ENCODE results near the gene ZNF276.
A peak's percentile ranks its signal among the peaks of the same experiment; 100 is the strongest.

DNA sequence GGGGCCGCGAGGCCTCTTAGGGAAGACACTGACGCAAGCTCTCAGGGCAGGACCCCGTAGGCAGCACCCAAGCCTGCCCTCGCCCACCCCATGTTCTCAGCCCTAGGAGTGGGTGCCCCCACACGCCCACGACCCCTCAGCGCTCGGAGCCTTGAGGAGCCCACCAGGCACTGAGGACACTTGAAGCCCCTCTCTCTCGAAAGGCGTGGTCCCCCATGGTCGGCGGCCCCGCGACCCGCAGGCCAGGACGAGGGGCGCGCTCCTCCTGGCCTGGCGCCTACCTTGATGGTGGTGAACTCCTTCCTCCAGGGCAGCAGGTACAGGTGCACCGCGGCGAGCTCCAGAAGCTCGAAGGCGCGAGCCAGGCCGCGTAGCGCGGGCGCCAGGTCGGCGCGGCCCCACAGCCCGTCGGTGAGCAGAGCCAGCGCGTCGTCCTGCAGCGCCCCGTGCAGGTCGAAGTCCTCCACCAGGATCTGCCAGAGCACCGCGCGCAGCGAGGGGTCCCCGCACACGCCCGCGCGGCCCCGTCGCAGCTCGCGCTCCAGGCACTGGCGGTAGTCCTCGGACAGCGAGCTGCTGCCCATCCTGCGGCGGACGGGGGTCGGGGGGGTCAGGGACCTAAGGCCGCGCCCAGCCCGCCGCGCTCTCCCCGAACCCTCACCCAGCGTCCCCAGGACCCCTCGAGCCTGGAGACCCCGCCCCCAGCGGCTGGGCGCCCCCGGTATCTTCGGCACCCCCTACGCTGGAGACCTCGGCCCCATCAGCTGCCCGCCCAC, 20.5 kb upstream of the ZNF276 start:
- TF ChIP-seq, protein P1, sequence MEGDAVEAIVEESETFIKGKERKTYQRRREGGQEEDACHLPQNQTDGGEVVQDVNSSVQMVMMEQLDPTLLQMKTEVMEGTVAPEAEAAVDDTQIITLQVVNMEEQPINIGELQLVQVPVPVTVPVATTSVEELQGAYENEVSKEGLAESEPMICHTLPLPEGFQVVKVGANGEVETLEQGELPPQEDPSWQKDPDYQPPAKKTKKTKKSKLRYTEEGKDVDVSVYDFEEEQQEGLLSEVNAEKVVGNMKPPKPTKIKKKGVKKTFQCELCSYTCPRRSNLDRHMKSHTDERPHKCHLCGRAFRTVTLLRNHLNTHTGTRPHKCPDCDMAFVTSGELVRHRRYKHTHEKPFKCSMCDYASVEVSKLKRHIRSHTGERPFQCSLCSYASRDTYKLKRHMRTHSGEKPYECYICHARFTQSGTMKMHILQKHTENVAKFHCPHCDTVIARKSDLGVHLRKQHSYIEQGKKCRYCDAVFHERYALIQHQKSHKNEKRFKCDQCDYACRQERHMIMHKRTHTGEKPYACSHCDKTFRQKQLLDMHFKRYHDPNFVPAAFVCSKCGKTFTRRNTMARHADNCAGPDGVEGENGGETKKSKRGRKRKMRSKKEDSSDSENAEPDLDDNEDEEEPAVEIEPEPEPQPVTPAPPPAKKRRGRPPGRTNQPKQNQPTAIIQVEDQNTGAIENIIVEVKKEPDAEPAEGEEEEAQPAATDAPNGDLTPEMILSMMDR (IDR thresholded peaks at IDR 0.05): peak in 1 of 6 experiments; percentile 25
- no peak for TF ChIP-seq POLR2A (IDR thresholded peaks at IDR 0.05)

All from adrenal gland (tissue), 5 donors.